ENCODE data around the gene AVPR2.

DNA sequence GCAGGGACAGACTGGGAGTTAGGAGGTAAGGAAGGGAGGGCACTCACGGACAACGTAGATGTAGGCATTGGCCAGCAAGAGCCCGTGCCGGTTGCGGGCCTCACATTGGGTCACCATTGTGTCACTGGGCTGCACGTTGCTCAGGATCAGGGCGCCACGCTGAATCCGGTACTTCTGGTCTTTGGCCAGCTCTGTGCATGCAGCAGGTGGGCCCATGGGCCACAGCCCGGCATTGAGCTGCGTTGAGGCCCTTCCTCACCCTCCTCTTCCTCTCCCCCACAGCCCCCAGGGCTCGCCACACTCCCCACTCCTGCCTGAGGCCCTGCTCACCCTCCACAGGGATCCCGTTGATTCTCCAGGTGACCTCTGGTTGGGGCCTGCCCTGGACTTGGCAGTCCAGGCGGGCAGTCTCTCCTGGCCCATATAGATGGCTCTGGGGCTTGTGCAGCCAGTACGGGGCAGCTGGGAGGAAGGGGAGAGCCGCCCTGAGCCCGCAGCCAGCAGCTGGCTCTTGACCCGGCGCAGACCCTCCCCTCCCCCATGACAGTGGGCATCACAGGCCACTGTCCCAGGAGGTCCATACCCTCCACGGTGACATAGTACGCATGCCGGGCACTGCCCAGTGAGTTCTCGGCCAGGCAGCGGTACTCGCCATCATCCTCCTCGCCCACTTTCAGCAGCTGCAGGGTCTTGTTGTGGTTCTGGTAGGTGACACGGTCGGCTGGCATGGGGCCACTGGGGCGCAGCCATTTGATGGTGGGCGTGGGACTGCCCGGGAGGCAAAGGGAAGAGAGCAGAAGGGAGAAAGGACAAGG, 34.8 kb upstream of the AVPR2 start:
- no peak for TF ChIP-seq ZFP3 (CRISPR knock-in tag; IDR thresholded peaks at IDR 0.05)
- TF ChIP-seq GLIS3 (CRISPR knock-in tag; IDR thresholded peaks at IDR 0.05) = no peak
- TF ChIP-seq OSR1 (CRISPR knock-in tag; IDR thresholded peaks at IDR 0.05) = no peak
- TF ChIP-seq, protein P1, sequence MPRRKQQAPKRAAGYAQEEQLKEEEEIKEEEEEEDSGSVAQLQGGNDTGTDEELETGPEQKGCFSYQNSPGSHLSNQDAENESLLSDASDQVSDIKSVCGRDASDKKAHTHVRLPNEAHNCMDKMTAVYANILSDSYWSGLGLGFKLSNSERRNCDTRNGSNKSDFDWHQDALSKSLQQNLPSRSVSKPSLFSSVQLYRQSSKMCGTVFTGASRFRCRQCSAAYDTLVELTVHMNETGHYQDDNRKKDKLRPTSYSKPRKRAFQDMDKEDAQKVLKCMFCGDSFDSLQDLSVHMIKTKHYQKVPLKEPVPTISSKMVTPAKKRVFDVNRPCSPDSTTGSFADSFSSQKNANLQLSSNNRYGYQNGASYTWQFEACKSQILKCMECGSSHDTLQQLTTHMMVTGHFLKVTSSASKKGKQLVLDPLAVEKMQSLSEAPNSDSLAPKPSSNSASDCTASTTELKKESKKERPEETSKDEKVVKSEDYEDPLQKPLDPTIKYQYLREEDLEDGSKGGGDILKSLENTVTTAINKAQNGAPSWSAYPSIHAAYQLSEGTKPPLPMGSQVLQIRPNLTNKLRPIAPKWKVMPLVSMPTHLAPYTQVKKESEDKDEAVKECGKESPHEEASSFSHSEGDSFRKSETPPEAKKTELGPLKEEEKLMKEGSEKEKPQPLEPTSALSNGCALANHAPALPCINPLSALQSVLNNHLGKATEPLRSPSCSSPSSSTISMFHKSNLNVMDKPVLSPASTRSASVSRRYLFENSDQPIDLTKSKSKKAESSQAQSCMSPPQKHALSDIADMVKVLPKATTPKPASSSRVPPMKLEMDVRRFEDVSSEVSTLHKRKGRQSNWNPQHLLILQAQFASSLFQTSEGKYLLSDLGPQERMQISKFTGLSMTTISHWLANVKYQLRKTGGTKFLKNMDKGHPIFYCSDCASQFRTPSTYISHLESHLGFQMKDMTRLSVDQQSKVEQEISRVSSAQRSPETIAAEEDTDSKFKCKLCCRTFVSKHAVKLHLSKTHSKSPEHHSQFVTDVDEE (CRISPR knock-in tag; IDR thresholded peaks at IDR 0.05) = no peak
- TF ChIP-seq ZNF70 (CRISPR knock-in tag; IDR thresholded peaks at IDR 0.05) = no peak
- TF ChIP-seq, protein P2, sequence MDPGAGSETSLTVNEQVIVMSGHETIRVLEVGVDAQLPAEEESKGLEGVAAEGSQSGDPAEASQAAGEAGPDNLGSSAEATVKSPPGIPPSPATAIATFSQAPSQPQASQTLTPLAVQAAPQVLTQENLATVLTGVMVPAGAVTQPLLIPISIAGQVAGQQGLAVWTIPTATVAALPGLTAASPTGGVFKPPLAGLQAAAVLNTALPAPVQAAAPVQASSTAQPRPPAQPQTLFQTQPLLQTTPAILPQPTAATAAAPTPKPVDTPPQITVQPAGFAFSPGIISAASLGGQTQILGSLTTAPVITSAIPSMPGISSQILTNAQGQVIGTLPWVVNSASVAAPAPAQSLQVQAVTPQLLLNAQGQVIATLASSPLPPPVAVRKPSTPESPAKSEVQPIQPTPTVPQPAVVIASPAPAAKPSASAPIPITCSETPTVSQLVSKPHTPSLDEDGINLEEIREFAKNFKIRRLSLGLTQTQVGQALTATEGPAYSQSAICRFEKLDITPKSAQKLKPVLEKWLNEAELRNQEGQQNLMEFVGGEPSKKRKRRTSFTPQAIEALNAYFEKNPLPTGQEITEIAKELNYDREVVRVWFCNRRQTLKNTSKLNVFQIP (CRISPR knock-in tag; IDR thresholded peaks at IDR 0.05; ENCODE audit: borderline replicate concordance, low read depth) = no peak
- TF ChIP-seq PATZ1 (CRISPR knock-in tag; IDR thresholded peaks at IDR 0.05; ENCODE audit: borderline replicate concordance) = no peak
